Measurements from ENCODE around the gene CYP19A1. TPM values are rescaled to one million over a fixed set of nuclear protein-coding genes. Genes with fewer than 3 reads are reported as not detected.

The CYP19A1 gene
- total and polyA plus RNA-seq, 2 experiments from 2014 or later = 0.76 to 1.2 TPM

DNA sequence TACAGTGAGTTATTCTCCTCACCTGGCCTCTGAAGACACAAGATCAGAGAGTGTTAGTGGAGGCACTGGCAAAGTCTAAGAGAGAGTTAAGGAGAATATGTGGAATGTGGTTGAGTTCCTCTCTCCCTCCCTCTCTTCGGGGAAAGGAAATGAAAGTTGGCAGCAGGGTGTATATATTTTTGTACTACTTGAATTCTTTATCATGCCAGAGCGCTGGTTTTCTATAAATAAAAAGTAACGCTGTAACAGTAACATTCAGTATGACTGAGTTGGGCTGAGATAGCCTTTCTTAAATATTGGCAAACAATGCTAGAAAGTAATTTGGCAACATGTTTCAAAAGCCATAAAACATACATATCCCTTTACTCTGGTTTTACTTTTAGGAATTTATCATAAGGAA, 166.2 kb downstream of the CYP19A1 start:
- Histone ChIP-seq H3K36me3 (ENCODE audit: low read depth) (no peaks in the 10 kb centered on the region), H2AFZ (peak overlapping the region; percentile 66), H3K27ac (no peak overlapping the region; the same call in 1 of the 2 replicates), H3K4me1 (ENCODE audit: insufficient read depth) (peaks cover 12% of the 10 kb centered on the region), H3F3A (ENCODE audit: insufficient read depth) (0 out of 2 replicates have a peak, but pooled peaks cover 8% of the 10 kb centered on the region), H3K9ac (peak overlapping the region; percentile 26; the same call in 1 of the 2 replicates), H3K4me3 (peak overlapping the region; percentile 40), H3K79me2 (ENCODE audit: insufficient read depth) (no peaks in the 10 kb centered on the region), H3K9me2 (ENCODE audit: insufficient read depth) (no peaks in the 10 kb centered on the region), H3K27me3 (replicated peaks; ENCODE audit: insufficient read depth) (no peaks in the 10 kb centered on the region), H3K9me3 (ENCODE audit: low read depth) (no peaks in the 10 kb centered on the region), H4K20me1 (ENCODE audit: insufficient read depth) (no peaks in the 10 kb centered on the region), H3K4me2 (ENCODE audit: unreplicated experiment) (peak overlapping the region; percentile 74)
- in situ Hi-C loops (cut with MboI) = no loop called here
- peak; percentile 58 for DNase-seq
- TF ChIP-seq EZH2phosphoT487 (IDR thresholded peaks at IDR 0.05; ENCODE audit: insufficient read depth, low read depth) = no peak
- no peak for TF ChIP-seq EZH2 (IDR thresholded peaks at IDR 0.05; ENCODE audit: insufficient read depth, poor library complexity, severe bottlenecking)
- WGBS, 2 experiments (ENCODE audit: low coverage in 1 of 2, low lambda C conversion rate in 2 of 2, missing lambda C conversion rate in 2 of 2) = 2% methylated on average over 3 of the region's 3 CpGs

DNA sequence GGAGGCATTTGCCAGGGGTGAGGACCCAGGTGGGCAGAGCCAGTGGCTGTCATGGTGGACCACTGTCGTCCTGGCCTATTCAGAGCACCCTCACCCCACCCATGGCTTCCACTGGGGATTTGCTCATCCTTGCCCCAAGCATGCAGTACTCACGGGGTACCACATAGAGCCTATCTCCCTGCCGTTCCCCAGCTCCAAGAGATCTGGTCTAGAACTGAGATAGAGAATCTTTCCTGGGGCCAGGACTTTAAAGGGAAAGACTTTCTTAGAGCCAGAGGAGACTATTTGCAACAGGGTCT, 166.8 kb downstream of the CYP19A1 start:
- Histone ChIP-seq H3K27ac (no peak overlapping the region), H3K27me3 (replicated peaks; ENCODE audit: insufficient read depth) (no peaks in the 10 kb centered on the region), H3K36me3 (ENCODE audit: low read depth) (no peaks in the 10 kb centered on the region), H4K20me1 (ENCODE audit: insufficient read depth) (no peaks in the 10 kb centered on the region), H3F3A (ENCODE audit: insufficient read depth) (0 out of 2 replicates have a peak, but pooled peaks cover 8% of the 10 kb centered on the region), H3K9ac (no peak overlapping the region), H3K9me2 (ENCODE audit: insufficient read depth) (no peaks in the 10 kb centered on the region), H3K9me3 (ENCODE audit: low read depth) (no peaks in the 10 kb centered on the region), H2AFZ (peak overlapping the region; percentile 66), H3K4me1 (ENCODE audit: insufficient read depth) (peaks cover 12% of the 10 kb centered on the region), H3K4me2 (ENCODE audit: unreplicated experiment) (peak overlapping the region; percentile 74), H3K4me3 (no peak overlapping the region), H3K79me2 (ENCODE audit: insufficient read depth) (no peaks in the 10 kb centered on the region)
- no peak for DNase-seq
- TF ChIP-seq EZH2phosphoT487 (IDR thresholded peaks at IDR 0.05; ENCODE audit: insufficient read depth, low read depth) = no peak
- no peak for TF ChIP-seq EZH2 (IDR thresholded peaks at IDR 0.05; ENCODE audit: insufficient read depth, poor library complexity, severe bottlenecking)
- WGBS, 2 experiments (ENCODE audit: low coverage in 1 of 2, low lambda C conversion rate in 2 of 2, missing lambda C conversion rate in 2 of 2) = 46 to 58% methylated on average over 3 of the region's 3 CpGs
- in situ Hi-C loops (cut with MboI) = no loop called here

DNA sequence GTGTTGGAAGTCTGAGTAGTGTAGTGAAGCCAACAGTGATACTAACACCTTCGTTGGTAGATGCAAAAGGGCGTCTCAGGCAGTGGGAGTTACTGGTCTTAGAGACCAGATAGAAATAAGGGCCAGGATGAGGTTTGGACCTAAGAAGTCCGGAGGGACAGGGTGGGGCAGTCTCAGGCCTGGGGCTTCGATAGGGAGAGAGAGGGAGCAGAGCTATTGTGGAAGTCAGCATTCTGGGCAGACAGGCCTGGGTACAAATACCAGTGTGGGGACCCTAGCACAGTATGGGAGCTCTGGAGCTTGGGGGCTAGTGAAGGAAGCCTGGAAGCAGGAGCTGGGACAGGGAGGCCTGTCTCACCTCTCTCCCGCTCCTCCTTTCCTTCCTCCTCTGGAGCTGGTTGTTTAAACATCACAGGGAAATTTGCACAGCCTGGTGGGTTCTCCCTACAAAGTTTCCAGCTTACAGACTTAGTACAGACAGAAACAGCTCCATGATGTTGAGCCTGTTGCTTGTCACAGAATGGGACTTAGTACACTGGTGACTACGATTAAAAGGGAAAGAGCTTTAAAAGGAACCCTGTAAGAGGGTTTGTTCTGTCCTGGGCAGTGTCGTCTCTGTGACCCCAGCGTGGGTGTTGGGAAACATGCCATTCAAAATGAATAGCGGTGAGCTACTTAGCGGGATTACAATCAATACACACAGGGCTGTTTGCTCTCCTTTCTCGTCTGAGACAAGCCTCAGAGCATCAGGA, 167.3 kb downstream of the CYP19A1 start:
- no peak overlapping the region for H2AFZ ChIP-seq
- no peak for TF ChIP-seq EZH2phosphoT487 (IDR thresholded peaks at IDR 0.05; ENCODE audit: insufficient read depth, low read depth)
- no peak for TF ChIP-seq EZH2 (IDR thresholded peaks at IDR 0.05; ENCODE audit: insufficient read depth, poor library complexity, severe bottlenecking)
- no peaks in the 10 kb centered on the region for H4K20me1 ChIP-seq (ENCODE audit: insufficient read depth)
- H3K9ac ChIP-seq = no peak overlapping the region
- H3K9me3 ChIP-seq (ENCODE audit: low read depth) = no peaks in the 10 kb centered on the region
- H3K4me1 ChIP-seq (ENCODE audit: insufficient read depth) = peaks cover 12% of the 10 kb centered on the region
- H3F3A ChIP-seq (ENCODE audit: insufficient read depth) = 0 out of 2 replicates have a peak, but pooled peaks cover 8% of the 10 kb centered on the region
- DNase-seq = no peak
- no peak overlapping the region for H3K4me2 ChIP-seq (ENCODE audit: unreplicated experiment)
- no peaks in the 10 kb centered on the region for H3K27me3 ChIP-seq (replicated peaks; ENCODE audit: insufficient read depth)
- no peak overlapping the region for H3K4me3 ChIP-seq
- no peaks in the 10 kb centered on the region for H3K79me2 ChIP-seq (ENCODE audit: insufficient read depth)
- in situ Hi-C loops (cut with MboI) = no loop called here
- H3K36me3 ChIP-seq (ENCODE audit: low read depth) = no peaks in the 10 kb centered on the region
- H3K27ac ChIP-seq = no peak overlapping the region
- no peaks in the 10 kb centered on the region for H3K9me2 ChIP-seq (ENCODE audit: insufficient read depth)
- WGBS, 2 experiments (ENCODE audit: low coverage in 1 of 2, low lambda C conversion rate in 2 of 2, missing lambda C conversion rate in 2 of 2) = 69 to 72% methylated on average over 11 of the region's 11 CpGs

DNA sequence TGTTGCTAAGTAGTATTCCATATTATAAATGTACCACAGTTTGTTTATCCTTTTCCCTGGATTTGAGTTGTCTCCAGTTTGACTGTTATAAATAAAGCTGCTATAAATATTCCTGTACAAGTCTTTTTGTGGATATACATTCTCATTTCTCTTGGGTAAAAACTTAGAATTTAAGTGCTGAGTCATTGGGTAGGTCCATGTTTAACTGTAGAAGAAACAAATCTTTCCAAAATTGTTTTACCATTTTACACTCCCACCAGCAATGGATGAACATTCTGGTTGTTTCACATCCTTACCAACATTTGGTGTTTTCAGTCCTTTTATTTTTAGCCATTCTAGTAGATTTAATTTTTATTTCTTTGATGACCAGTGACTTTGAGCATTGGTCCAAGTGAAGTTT, 169.7 kb downstream of the CYP19A1 start:
- Histone ChIP-seq H3K36me3 (ENCODE audit: low read depth) (no peaks in the 10 kb centered on the region), H3K4me3 (no peak overlapping the region), H3K9me2 (ENCODE audit: insufficient read depth) (no peaks in the 10 kb centered on the region), H4K20me1 (ENCODE audit: insufficient read depth) (no peaks in the 10 kb centered on the region), H3K4me1 (ENCODE audit: insufficient read depth) (peaks cover 12% of the 10 kb centered on the region), H3K79me2 (ENCODE audit: insufficient read depth) (no peaks in the 10 kb centered on the region), H3F3A (ENCODE audit: insufficient read depth) (0 out of 2 replicates have a peak, but pooled peaks cover 8% of the 10 kb centered on the region), H3K9me3 (ENCODE audit: low read depth) (no peaks in the 10 kb centered on the region), H3K27ac (no peak overlapping the region), H2AFZ (peak overlapping the region; percentile 20; the same call in 1 of the 2 replicates), H3K27me3 (replicated peaks; ENCODE audit: insufficient read depth) (no peaks in the 10 kb centered on the region), H3K4me2 (ENCODE audit: unreplicated experiment) (no peak overlapping the region), H3K9ac (no peak overlapping the region)
- no peak for TF ChIP-seq EZH2phosphoT487 (IDR thresholded peaks at IDR 0.05; ENCODE audit: insufficient read depth, low read depth)
- TF ChIP-seq EZH2 (IDR thresholded peaks at IDR 0.05; ENCODE audit: insufficient read depth, poor library complexity, severe bottlenecking) = no peak
- in situ Hi-C loops (cut with MboI) = loop anchor here (10.0 kb wide), 1 partner anchor 216 kb away; no protein-coding TSS in a partner anchor
- DNase-seq = no peak

Data from GM23248 (cell line).